Measurements from ENCODE around the gene KHDRBS1. TPM values are rescaled to one million over a fixed set of nuclear protein-coding genes. Genes with fewer than 3 reads are reported as not detected.

Gene KHDRBS1
- total and polyA plus RNA-seq, 2 of the 13 experiments (the other 11 are each of a cell fraction or from before 2014, with no cell fraction given): 25.1 to 39.0 TPM

DNA sequence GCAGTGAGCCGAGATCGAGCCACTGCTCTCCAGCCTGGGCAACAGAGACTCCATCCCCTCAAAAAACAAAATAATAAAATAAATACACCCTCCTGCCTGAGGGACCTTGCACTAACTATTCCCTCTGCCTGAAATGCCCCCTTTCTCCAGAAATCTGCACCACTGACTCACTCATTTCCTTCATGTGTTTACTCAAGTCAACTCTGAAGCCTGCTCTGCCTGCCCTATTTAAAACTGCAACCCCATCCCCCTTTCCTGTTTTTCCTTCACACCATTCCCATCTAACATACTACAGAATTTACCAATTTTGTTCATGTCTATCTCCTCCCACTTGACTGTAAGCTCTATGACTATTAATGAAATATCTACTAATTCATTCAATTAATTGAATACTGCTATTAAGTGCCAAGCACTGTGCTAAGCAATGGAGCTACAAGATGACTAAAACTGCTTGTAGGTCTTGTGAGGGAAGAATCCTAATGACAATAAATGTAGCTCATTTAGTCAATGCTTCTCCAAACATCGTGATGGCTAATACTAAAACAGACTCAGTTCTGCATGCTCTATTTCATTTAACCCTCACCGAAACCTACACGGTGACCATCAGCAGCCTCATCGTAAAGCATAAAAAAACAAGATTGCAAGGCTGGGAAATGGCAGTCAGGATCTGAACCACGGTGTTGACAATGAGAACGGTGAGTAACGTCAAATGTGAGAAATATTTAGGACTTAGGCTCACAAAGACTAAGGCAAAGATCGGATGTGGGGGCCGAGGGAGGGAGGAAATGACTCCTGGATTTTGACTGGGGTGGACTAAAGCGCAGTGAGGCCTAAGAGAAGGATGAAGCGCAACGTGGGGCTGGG, 58.3 kb downstream of the KHDRBS1 start (continued):
- TF ChIP-seq, protein P1, sequence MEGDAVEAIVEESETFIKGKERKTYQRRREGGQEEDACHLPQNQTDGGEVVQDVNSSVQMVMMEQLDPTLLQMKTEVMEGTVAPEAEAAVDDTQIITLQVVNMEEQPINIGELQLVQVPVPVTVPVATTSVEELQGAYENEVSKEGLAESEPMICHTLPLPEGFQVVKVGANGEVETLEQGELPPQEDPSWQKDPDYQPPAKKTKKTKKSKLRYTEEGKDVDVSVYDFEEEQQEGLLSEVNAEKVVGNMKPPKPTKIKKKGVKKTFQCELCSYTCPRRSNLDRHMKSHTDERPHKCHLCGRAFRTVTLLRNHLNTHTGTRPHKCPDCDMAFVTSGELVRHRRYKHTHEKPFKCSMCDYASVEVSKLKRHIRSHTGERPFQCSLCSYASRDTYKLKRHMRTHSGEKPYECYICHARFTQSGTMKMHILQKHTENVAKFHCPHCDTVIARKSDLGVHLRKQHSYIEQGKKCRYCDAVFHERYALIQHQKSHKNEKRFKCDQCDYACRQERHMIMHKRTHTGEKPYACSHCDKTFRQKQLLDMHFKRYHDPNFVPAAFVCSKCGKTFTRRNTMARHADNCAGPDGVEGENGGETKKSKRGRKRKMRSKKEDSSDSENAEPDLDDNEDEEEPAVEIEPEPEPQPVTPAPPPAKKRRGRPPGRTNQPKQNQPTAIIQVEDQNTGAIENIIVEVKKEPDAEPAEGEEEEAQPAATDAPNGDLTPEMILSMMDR (CRISPR knock-in tag; IDR thresholded peaks at IDR 0.05): no peak
- TF ChIP-seq SMYD3 (CRISPR knock-in tag; IDR thresholded peaks at IDR 0.05): peak; percentile 37; the same call in 1 of the 2 replicates
- TF ChIP-seq, protein P2, sequence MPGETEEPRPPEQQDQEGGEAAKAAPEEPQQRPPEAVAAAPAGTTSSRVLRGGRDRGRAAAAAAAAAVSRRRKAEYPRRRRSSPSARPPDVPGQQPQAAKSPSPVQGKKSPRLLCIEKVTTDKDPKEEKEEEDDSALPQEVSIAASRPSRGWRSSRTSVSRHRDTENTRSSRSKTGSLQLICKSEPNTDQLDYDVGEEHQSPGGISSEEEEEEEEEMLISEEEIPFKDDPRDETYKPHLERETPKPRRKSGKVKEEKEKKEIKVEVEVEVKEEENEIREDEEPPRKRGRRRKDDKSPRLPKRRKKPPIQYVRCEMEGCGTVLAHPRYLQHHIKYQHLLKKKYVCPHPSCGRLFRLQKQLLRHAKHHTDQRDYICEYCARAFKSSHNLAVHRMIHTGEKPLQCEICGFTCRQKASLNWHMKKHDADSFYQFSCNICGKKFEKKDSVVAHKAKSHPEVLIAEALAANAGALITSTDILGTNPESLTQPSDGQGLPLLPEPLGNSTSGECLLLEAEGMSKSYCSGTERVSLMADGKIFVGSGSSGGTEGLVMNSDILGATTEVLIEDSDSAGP (CRISPR knock-in tag; IDR thresholded peaks at IDR 0.05; ENCODE audit: borderline replicate concordance): no peak; the same call in 1 of the 2 replicates
- no peak for TF ChIP-seq ZNF775 (CRISPR knock-in tag; IDR thresholded peaks at IDR 0.05; ENCODE audit: borderline replicate concordance)
- TF ChIP-seq, protein P3, sequence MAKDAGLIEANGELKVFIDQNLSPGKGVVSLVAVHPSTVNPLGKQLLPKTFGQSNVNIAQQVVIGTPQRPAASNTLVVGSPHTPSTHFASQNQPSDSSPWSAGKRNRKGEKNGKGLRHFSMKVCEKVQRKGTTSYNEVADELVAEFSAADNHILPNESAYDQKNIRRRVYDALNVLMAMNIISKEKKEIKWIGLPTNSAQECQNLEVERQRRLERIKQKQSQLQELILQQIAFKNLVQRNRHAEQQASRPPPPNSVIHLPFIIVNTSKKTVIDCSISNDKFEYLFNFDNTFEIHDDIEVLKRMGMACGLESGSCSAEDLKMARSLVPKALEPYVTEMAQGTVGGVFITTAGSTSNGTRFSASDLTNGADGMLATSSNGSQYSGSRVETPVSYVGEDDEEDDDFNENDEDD (CRISPR knock-in tag; IDR thresholded peaks at IDR 0.05; ENCODE audit: borderline replicate concordance): no peak
- peak; percentile 3 for TF ChIP-seq ZIK1 (CRISPR knock-in tag; IDR thresholded peaks at IDR 0.05; ENCODE audit: borderline replicate concordance, low read depth)
- TF ChIP-seq, protein P4, sequence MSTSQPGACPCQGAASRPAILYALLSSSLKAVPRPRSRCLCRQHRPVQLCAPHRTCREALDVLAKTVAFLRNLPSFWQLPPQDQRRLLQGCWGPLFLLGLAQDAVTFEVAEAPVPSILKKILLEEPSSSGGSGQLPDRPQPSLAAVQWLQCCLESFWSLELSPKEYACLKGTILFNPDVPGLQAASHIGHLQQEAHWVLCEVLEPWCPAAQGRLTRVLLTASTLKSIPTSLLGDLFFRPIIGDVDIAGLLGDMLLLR (CRISPR knock-in tag; IDR thresholded peaks at IDR 0.05): no peak
- TF ChIP-seq, protein P5, sequence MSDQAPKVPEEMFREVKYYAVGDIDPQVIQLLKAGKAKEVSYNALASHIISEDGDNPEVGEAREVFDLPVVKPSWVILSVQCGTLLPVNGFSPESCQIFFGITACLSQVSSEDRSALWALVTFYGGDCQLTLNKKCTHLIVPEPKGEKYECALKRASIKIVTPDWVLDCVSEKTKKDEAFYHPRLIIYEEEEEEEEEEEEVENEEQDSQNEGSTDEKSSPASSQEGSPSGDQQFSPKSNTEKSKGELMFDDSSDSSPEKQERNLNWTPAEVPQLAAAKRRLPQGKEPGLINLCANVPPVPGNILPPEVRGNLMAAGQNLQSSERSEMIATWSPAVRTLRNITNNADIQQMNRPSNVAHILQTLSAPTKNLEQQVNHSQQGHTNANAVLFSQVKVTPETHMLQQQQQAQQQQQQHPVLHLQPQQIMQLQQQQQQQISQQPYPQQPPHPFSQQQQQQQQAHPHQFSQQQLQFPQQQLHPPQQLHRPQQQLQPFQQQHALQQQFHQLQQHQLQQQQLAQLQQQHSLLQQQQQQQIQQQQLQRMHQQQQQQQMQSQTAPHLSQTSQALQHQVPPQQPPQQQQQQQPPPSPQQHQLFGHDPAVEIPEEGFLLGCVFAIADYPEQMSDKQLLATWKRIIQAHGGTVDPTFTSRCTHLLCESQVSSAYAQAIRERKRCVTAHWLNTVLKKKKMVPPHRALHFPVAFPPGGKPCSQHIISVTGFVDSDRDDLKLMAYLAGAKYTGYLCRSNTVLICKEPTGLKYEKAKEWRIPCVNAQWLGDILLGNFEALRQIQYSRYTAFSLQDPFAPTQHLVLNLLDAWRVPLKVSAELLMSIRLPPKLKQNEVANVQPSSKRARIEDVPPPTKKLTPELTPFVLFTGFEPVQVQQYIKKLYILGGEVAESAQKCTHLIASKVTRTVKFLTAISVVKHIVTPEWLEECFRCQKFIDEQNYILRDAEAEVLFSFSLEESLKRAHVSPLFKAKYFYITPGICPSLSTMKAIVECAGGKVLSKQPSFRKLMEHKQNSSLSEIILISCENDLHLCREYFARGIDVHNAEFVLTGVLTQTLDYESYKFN (CRISPR knock-in tag; conservative IDR thresholded peaks at IDR 0.05): 0 out of 2 replicates have a peak, but pooled peaks have one; percentile 22
- peak; percentile 41 for TF ChIP-seq FOSL2 (CRISPR knock-in tag; IDR thresholded peaks at IDR 0.05)
- no peak for TF ChIP-seq ZNF841 (CRISPR knock-in tag; IDR thresholded peaks at IDR 0.05; ENCODE audit: borderline replicate concordance)
